Stimulated activated naive CD8-positive, alpha-beta T cell treated with anti-CD3 and anti-CD28 coated beads, Interleukin-15, amount 100 ng/mL, for 72 hours (primary cell): Measurements from ENCODE around the gene ASB6.

ENCODE experiments used
- ATAC-seq: fragments of 150-1000 bp; cut with Tn5 transposase; 2 replicates; pipeline ENCODE4 v1.10.0; 2021; ENCODE audit warnings: mild to moderate bottlenecking, moderate library complexity
- DNase-seq, 2 donors: peaks; one replicate each; pipeline ENCODE4 v3.0.0; 2021 to 2022
- H3K27ac Mint-ChIP-seq, 2 donors: one replicate each; pipeline ENCODE4 v1.8.0; 2022; ENCODE audit warnings: mild to moderate bottlenecking in 2 of 2, mixed read lengths in 2 of 2, moderate library complexity in 2 of 2
- H3K27me3 Mint-ChIP-seq: one replicate; pipeline ENCODE4 v1.8.0; 2022; ENCODE audit warnings: mixed read lengths
- H3K4me1 Mint-ChIP-seq: one replicate; pipeline ENCODE4 v1.8.0; 2022; ENCODE audit warnings: mild to moderate bottlenecking, mixed read lengths
- H3K4me3 Mint-ChIP-seq, 2 donors: one replicate each; pipeline ENCODE4 v1.8.0; 2022; ENCODE audit warnings: mild to moderate bottlenecking in 2 of 2, mixed read lengths in 2 of 2, moderate library complexity in 1 of 2
- H3K9me3 Mint-ChIP-seq, 2 donors: one replicate each; pipeline ENCODE4 v1.8.0; 2022; ENCODE audit warnings: mixed read lengths in 2 of 2

The ASB6 gene

DNA sequence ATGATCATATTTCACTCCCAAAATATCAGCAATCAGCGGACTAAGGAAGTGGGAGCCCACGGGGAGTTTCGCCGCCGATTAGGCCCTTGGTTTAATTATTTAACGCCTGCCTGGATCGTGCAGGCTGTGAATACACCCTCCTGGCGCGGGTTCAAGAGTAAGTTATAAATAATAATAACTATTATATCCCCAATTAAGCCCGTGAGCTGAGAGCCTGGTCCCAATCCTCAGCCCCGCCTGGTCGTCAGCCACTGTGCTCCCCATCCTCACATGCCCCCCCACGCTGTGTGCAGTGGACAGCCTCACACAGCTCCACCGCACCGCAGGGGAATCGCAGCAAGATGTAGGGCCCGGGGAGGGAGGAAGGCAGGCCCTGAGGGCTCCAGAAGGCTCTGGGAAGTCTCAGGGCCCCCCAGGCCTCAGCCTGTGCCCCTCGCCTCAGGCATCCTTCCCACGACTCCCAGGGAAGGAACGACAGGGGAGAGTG is 12.6 kb upstream of the ASB6 start:
- Mint-ChIP-seq H3K27me3 (no peaks in the 10 kb centered on the region), H3K4me1 (peaks cover 6% of the 10 kb centered on the region), H3K9me3 (no peaks in the 10 kb centered on the region), H3K27ac (no peak overlapping the region), H3K4me3 (no peak overlapping the region)
- no peak for ATAC-seq
- no peak for DNase-seq

DNA sequence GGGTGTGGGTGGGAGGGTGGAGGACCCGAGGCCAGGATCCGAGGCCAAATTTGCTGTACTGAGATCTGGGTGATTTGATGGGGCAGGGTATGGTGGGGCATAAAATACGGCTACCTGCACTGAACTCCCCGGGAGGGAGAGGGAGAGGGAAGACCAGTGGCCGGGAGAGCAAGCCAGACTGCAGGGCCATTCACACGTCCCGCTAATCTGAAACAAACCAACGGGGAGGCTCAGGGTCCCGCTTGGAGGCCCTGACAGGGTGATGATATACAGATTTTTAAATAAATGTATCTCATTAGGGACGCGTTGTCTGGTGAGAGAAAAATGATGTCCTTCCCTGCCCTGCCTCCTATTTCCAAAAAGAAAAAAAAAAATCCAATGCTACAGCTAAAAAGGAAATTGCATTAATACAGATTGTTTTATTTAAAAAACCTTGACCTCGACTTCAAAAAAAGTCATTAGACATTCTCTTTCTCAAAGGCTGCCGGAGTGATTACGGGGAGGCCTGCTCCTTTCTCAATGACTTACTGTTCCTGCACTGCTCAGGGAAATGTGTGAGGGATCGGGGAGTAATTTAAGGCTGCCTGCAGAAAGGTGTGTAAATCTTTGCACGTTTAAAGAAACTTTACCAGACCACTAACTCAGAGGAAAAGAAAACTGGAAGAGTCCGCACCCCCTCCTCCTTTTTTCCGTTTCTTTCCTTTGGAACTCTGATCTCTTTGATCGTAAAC is 12.0 kb upstream of the ASB6 start:
- peaks cover 6% of the 10 kb centered on the region for H3K4me1 Mint-ChIP-seq

DNA sequence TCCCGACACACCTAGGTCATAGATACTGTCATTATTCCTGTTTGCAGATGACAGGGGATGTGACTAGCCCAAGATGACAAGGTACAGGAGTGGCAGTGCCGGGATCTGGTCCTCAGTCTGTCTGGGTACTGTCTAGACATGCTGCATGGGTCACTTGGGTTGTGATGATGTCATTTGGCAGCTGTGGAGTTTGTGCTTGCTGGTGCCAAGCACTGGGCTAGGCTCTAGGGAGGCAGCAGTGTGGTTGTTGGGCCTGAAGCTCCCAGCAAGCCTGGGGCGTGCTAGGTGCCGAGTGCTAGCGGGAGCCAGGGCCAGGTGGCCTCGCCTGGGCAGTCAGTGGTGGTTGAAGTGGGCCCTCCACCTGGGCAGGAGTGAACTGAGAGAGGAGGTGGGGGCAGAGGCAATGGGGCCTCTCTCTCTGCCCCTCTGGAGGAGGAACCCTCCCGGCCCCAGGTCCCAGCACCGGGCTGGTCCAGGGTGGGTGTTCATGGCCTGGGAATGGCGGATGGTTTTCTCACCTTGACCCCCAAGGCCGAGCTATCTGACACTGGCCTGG is 8.8 kb upstream of the ASB6 start:
- Mint-ChIP-seq H3K4me1 (peaks cover 6% of the 10 kb centered on the region), H3K27ac (peak overlapping the region in 1 of 2 donors; percentile 91), H3K27me3 (no peaks in the 10 kb centered on the region), H3K9me3 (no peaks in the 10 kb centered on the region), H3K4me3 (no peak overlapping the region)
- ATAC-seq = no peak
- DNase-seq = no peak

More for the DNA sequence above, 12.0 kb upstream of the ASB6 start:
- no peak for DNase-seq
- Mint-ChIP-seq H3K9me3 (no peaks in the 10 kb centered on the region), H3K4me3 (no peak overlapping the region), H3K27me3 (no peaks in the 10 kb centered on the region), H3K27ac (no peak overlapping the region)
- ATAC-seq = no peak

DNA sequence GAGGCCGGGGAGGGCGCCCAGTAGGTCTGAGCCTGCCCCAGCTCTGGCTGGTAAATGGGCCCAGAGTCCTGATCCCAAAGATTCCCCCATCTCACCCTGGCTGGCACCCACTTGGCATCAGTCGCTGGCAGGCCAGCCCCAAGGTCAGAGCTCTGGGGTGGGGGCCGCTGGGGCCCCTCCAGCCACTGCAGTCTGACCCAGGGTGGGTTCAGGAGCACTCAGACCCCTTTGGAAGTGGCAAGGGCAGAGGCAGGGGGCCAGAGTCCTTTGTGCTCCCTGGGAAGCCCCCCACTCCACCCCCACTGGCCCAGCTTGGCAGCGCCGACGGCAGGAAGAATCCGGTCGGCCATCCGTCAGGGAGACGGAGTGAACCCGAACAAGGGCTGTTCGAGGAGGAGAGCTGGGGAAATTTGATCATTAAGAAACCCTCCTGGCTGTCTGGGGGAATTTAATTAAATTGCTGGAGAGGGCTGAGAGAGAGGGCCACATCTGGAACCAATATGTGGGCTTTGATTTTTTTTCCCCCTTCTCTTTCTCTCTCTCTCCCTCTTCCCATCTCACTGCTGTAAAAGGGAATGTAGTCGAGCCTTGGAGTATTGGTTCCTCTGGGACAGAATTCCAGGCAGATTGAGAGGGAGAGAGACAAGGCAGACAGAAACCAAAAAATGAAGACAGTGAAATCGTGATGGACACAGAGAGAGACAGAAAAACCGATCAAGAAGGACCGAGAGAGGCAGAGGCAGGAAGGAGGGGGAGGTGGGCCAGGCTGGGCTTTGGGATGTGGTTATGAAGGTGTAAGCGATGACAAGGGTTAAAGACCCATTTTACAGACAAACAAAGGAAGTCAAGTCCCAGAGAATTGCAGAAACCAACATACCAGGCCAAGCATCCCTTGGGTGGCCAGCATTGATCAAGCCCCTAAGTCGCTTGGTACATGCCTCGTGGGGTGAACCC is 8.1 kb upstream of the ASB6 start:
- no peaks in the 10 kb centered on the region for H3K27me3 Mint-ChIP-seq
- ATAC-seq (no peak), DNase-seq (no peak)
- H3K4me1 Mint-ChIP-seq = peaks cover 6% of the 10 kb centered on the region
- no peak overlapping the region for H3K27ac Mint-ChIP-seq
- no peaks in the 10 kb centered on the region for H3K9me3 Mint-ChIP-seq
- no peak overlapping the region for H3K4me3 Mint-ChIP-seq

DNA sequence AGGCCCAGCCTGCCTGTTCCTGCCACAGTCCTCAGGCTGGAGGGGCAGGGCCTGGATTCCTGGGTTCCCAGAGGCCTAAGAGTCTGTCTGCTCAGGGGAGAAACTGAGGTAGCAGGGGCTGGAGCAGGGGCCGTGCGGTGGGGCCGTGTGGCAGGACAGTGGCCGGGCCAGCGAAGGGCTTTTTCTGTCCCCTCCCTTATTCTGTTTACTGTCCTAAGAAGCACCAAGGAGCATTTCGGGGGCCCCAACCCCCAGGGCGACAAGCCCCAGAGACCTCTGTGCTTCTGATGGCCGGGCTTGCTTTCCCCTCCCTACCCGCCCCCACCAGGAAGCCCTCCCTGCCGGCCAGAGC is 6.8 kb upstream of the ASB6 start:
- peaks cover 6% of the 10 kb centered on the region for H3K4me1 Mint-ChIP-seq
- DNase-seq = no peak
- no peaks in the 10 kb centered on the region for H3K9me3 Mint-ChIP-seq
- no peaks in the 10 kb centered on the region for H3K27me3 Mint-ChIP-seq
- no peak overlapping the region for H3K4me3 Mint-ChIP-seq
- H3K27ac Mint-ChIP-seq = no peak overlapping the region
- no peak for ATAC-seq

DNA sequence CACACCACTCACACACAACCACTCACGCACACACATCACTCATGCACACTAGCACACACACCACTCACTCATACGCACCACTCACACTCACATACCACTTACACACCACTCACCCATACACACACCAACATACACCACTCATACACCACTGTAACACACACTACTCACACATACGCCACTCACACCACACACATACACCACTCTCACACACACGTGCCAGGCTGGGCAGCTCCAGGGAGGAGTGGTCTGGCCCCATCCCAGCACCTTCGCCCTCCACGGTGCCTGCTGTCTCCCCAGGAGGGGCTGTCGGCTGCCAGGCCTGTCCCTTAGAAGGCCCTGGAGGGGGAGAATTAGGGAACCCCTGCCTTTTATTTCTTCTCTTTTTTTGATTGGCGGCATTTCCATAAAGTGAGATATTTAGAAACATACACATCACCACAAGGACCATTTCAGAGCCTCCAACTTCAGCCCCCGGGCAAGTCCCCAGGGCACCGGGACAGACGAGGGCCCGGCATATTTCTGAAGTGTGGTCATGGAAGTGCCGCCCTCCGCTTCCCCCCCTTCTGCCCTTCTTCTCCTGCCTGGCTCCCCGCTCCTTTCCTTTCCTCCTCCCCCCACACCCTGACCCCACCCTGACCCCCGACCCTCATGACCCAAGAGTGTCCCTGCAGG is 6.3 kb upstream of the ASB6 start:
- Mint-ChIP-seq H3K4me1 (peaks cover 6% of the 10 kb centered on the region), H3K9me3 (no peaks in the 10 kb centered on the region), H3K27me3 (no peaks in the 10 kb centered on the region), H3K27ac (no peak overlapping the region), H3K4me3 (no peak overlapping the region)
- DNase-seq (no peak), ATAC-seq (no peak)

DNA sequence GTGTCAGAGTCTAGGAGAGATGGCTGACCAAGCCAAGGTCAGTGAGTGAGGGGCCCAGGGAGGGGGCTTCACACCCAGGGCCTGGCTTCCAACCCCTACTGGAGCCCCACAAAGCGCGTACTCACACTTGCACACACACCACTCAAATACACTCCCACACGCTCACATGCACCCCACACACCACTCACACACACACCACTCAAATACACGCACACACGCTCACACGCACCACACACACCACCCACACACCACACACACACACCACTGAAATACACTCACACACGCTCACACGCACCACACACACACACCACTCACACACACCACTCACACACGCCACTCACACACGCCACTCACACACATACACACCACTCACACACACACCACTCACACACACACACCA is 5.7 kb upstream of the ASB6 start:
- Mint-ChIP-seq H3K27ac (no peak overlapping the region), H3K4me1 (peaks cover 7% of the 10 kb centered on the region), H3K4me3 (no peak overlapping the region), H3K27me3 (no peaks in the 10 kb centered on the region), H3K9me3 (no peaks in the 10 kb centered on the region)
- no peak for ATAC-seq
- DNase-seq = no peak

DNA sequence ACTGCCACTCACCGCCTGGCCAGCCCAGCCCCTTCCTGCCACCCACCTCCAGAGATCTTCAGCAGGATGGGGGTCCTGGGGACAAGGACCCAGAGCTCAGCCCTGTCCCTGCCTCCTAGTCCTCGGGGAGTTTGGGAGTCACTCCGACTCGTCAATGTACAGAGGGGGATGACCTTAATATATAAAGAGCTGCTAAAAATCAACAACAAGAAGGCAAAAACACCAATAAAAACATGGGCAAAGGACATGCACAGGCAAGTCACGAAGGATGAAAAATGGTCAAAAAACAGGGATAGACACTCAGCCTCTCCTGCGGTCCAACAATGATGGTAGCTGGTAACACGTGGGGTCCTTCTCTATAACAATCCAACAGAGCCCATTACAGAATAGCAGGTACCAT is 4.7 kb upstream of the ASB6 start:
- H3K27me3 Mint-ChIP-seq = no peaks in the 10 kb centered on the region
- H3K27ac Mint-ChIP-seq = no peak overlapping the region
- H3K9me3 Mint-ChIP-seq = no peaks in the 10 kb centered on the region
- H3K4me1 Mint-ChIP-seq = peaks cover 12% of the 10 kb centered on the region
- H3K4me3 Mint-ChIP-seq = no peak overlapping the region
- ATAC-seq = no peak
- DNase-seq = no peak

DNA sequence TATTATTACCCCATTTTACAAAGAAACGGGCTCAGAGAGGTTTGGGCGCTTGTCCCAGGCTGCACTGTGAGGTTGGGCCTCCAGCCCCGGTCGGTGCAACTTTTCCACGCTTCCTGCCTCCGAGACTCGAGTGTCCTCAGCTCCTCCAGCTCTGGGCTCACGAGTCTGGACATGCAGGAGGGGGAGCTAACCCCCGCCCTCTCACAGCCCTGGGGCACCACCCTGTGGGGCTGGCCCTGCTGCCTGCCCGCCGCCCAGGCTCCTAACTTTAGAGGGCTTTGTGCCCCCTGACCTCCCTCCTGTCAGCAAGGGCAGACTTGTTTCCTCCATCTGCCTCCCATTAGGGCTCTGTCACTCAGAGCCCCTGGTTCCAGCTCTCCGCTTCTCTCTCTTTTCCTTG is 4.3 kb upstream of the ASB6 start:
- Mint-ChIP-seq H3K27me3 (no peaks in the 10 kb centered on the region), H3K27ac (no peak overlapping the region), H3K9me3 (no peaks in the 10 kb centered on the region), H3K4me3 (no peak overlapping the region), H3K4me1 (peaks cover 15% of the 10 kb centered on the region)
- DNase-seq = no peak
- no peak for ATAC-seq

DNA sequence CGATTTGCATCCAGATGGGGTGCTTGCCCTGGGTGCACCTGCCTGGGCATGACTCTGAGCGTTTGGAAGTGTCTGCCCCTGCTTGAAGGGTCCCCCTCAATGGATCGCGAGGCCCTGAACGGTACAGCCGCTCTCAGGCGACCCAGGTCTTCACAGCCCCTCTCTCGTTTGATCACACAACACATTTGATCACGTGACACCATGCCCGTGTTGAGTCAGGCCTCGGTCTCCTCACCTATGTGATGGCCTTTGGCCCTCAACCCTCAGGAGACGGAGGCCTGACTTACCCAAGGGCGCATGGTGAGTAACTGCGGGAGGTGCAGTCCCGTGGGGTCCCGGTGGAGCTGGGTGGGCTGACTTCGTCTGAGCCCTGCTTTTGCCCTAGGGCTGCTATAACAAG is 3.0 kb upstream of the ASB6 start:
- Mint-ChIP-seq H3K4me3 (no peak overlapping the region), H3K4me1 (peaks cover 24% of the 10 kb centered on the region), H3K27ac (peak overlapping the region in 1 of 2 donors; percentile 75), H3K9me3 (no peaks in the 10 kb centered on the region), H3K27me3 (no peaks in the 10 kb centered on the region)
- ATAC-seq (no peak), DNase-seq (no peak)

DNA sequence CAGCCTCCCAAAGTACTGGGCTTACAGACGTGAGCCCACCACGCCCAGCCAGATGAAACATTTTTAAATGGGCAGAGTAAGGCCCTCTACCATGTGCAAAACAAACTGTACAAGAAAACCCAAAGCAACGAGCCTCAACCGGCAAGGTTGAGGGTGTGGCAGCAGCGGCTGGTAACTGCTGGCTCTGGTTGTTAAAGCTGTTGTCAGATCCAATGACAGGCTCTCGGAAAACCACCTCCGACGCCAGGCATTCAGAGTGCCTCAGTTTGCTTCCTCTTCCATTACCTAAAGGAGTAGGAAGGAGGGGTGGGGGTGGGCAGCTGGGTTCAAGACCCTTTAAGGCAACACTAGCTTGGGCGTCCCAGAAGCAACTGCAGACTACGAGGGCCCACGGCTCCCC is 2.4 kb upstream of the ASB6 start:
- Mint-ChIP-seq H3K27me3 (no peaks in the 10 kb centered on the region), H3K4me3 (no peak overlapping the region), H3K27ac (no peak overlapping the region), H3K4me1 (peaks cover 29% of the 10 kb centered on the region), H3K9me3 (no peaks in the 10 kb centered on the region)
- ATAC-seq (no peak), DNase-seq (no peak)

DNA sequence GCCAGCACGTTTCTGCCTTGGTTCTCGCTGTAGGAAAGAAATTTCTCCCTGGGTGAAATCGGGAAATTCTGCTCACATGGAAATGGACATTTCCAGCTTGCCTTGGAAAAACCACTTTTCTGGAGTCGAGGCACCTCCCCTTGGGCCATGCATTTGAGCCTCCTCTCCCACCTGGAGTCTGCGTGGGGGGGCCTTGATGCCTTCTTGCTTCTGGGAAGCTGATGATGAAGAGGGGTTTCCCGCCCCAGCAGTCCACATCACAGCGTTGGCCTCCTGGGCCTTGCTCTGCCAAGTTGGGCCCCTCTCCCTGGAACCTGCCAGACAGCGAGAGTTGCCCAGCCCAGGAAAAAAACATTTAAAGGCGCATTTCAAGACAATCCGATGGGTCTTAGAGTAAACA is 1.8 kb upstream of the ASB6 start:
- Mint-ChIP-seq H3K4me3 (no peak overlapping the region), H3K4me1 (peaks cover 31% of the 10 kb centered on the region)
- no peak for ATAC-seq

DNA sequence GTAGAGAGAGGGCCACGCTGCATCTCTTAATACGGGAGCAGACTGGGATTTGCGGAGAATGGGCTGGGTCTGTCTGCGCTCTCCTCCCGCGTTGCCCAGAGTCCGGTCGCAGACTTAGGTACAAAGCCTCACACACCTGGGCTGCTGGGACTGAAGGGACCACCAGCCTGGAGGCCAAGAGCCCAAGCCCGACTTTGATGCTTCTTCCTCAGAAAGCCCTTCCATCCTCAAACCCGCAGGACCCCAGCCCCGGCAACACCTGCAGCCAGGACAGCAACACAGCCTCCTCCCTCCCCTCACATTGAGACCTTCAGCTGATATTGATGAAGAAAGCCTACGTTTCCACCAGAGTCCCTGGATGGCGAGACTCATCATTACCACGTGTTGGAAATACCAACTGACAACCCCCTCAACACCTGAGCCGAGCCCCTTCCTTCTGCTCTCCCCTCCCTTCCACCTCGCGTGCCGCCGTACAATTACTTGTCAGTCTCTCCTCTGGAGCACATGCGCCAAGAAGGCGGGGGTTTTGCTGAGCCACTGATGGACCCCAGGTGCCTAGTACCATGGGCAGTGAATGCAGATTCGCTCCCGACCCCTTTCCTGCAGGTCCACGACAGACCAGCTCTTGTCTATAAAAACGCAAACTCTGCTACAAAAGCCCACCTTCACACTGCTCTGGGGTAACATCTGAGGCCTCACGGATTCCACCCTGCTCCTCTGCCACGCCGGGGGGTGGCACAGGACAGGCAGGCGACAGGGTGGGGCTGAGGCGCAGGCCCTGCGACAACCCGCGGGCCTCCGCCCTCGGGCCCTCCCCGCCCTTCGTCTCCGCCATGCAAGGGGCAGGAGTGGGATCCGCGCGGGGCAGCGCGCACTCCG is 841 bp downstream of the ASB6 start:
- peaks cover 43% of the 10 kb centered on the region for H3K4me1 Mint-ChIP-seq
- H3K4me3 Mint-ChIP-seq = peak overlapping the region; percentile 89 to 91
- no peaks in the 10 kb centered on the region for H3K27me3 Mint-ChIP-seq
- ATAC-seq = peak; percentile 53
- H3K9me3 Mint-ChIP-seq = no peaks in the 10 kb centered on the region
- DNase-seq = no peak
- peak overlapping the region; percentile 87 to 94 for H3K27ac Mint-ChIP-seq

More for the DNA sequence above, 1.8 kb upstream of the ASB6 start:
- Mint-ChIP-seq H3K9me3 (no peaks in the 10 kb centered on the region), H3K27ac (no peak overlapping the region), H3K27me3 (no peaks in the 10 kb centered on the region)
- DNase-seq = no peak

DNA sequence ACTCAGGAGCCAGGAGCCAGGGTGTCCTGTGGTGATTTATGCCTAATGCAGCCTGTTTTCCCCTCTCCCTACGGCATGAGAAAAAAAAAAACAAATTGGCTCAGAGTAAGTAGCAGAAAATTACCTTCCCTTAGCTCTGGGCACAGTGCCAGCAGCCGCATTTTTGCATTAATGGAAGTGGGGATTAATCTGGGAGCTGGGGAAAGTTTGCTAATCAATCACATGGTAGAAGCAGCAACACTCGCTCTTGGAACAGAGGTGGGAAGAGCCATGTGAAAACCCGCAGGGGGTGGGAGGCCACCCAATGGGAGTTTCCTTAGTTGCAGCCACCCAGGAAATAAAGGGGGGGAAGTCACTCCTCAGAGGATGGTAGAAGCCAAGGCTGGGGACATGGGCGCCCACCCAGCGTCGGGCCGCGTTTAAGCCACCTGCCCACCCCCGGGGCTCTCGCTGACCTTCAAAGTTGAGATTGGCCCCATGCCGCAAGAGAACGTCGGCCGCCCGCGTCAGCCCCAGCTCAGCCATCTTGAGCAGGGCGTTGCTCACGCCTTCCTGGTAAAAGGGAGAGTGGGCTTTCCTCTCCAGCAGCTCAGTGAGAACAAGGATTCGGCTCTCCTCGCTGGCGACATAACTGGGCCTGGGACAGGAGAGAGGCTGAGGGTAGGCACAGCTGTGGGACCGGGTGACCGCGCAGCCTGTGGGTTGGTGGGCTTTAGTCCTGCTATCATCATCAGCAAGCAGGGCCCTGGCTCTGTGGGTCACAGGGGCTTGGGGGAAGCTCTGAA is 1.7 kb downstream of the ASB6 start:
- Mint-ChIP-seq H3K27me3 (no peaks in the 10 kb centered on the region), H3K4me3 (peak overlapping the region; percentile 89 to 91), H3K27ac (peak overlapping the region; percentile 34 to 87), H3K4me1 (peaks cover 43% of the 10 kb centered on the region), H3K9me3 (no peaks in the 10 kb centered on the region)
- DNase-seq (no peak), ATAC-seq (no peak)
